Lung (tissue), 12 donors: ENCODE measurements around the gene PDE12. TPM values are rescaled to one million over a fixed set of nuclear protein-coding genes. Genes with fewer than 3 reads are reported as not detected.

Source experiments
- ATAC-seq: fragments of 200-7000 bp; cut with Tn5 transposase; one replicate; pipeline ENCODE4 v1.9.1; 2020; ENCODE audit warnings: moderate number of reproducible peaks; ENCODE audit not compliant: insufficient read depth, low FRiP score
- DNase-seq, 3 donors: peaks; one replicate each; pipeline ENCODE4 v3.0.0-alpha.2; 2013 to 2017
- H3K27ac ChIP-seq, 2 donors: one replicate each; pipeline ENCODE4 v1.5.1; 2013; ENCODE audit warnings: mild to moderate bottlenecking in 2 of 2, moderate library complexity in 2 of 2, control low read depth in 1 of 2, inconsistent platforms in 1 of 2, low read depth in 1 of 2, low read length in 1 of 2
- H3K27me3 ChIP-seq, 3 donors: one replicate each; pipeline ENCODE4 v1.5.1; 2013; ENCODE audit warnings: low read length in 2 of 3; ENCODE audit not compliant: control insufficient read depth in 3 of 3, insufficient read depth in 3 of 3
- H3K36me3 ChIP-seq, 4 donors: one replicate each; pipeline ENCODE4 v1.5.1; 2013; ENCODE audit warnings: low read length in 4 of 4, mild to moderate bottlenecking in 1 of 4, moderate library complexity in 1 of 4; ENCODE audit not compliant: control insufficient read depth in 4 of 4, insufficient read depth in 4 of 4
- H3K4me1 ChIP-seq, 5 donors: one replicate each; pipeline ENCODE4 v1.5.1; 2013; ENCODE audit warnings: low read length in 5 of 5, mild to moderate bottlenecking in 2 of 5, moderate library complexity in 1 of 5; ENCODE audit not compliant: control insufficient read depth in 5 of 5, insufficient read depth in 5 of 5
- H3K4me3 ChIP-seq: one replicate; pipeline ENCODE4 v1.5.1; 2013; ENCODE audit warnings: mild to moderate bottlenecking, control low read depth, moderate library complexity
- H3K9ac ChIP-seq, 2 donors: one replicate each; pipeline ENCODE4 v1.5.1; 2013; ENCODE audit warnings: low read length in 2 of 2, control low read depth in 1 of 2; ENCODE audit not compliant: insufficient read depth in 1 of 2
- H3K9me3 ChIP-seq, 4 donors: one replicate each; pipeline ENCODE4 v1.5.1; 2013; ENCODE audit warnings: low read length in 3 of 4, mild to moderate bottlenecking in 1 of 4, moderate library complexity in 1 of 4; ENCODE audit not compliant: control insufficient read depth in 4 of 4, insufficient read depth in 3 of 4
- CTCF ChIP-seq: IDR thresholded peaks from 2 replicates; pipeline ENCODE4 v1.5.1; 2012; ENCODE audit warnings: mild to moderate bottlenecking; ENCODE audit errors: control extremely low read depth, extremely low read depth
- WGBS, 2 donors: extraction: QIAGEN DNeasy Blood & Tissue Kit; methylation state at CpG; one replicate each; pipeline ENCODE4 v1.1.7; 2013; 5-methylcytosine and 5-hydroxymethylcytosine counted together
- polyA plus RNA-seq, 2 donors: library from polyadenylated mRNA; stranded (reverse); fragments of 200-250 nt; gene quantifications; one replicate each; pipeline ENCODE4 v1.2.1, GENCODE V29; 2013
- total RNA-seq, 2 donors: library from RNA; depleted of rRNA in 1 of 2; stranded (reverse); fragments of >200 nt in 1 of 2; gene quantifications; one replicate each; pipeline ENCODE4 v1.2.1, GENCODE V29; 2014 to 2021
- donor health status: control.
- donor health status: control.
- donor health status: Bipolar disorder and iron deficiency.
- donor health status: healthy.
- donor health status: DM: yes; HTN: yes; CAD: no.

Gene PDE12
- total and polyA plus RNA-seq, 4 donors: 3.9 to 24.5 (median 9.9) TPM

GRCh38 chr3:57575966-57576626 lies 20.0 kb downstream of the PDE12 start:
- Histone ChIP-seq H3K27ac (no peak overlapping the region), H3K36me3 (peaks cover 18 to 34% (median 23%) of the 10 kb centered on the region in 4 donors), H3K27me3 (no peaks in the 10 kb centered on the region), H3K4me1 (peaks cover 2 to 9% (median 6%) of the 10 kb centered on the region in 5 donors), H3K9ac (no peak overlapping the region), H3K4me3 (no peak overlapping the region), H3K9me3 (no peaks in the 10 kb centered on the region)
- no peak for TF ChIP-seq CTCF
- 69 to 74% methylated on average over 3 of the region's 3 CpGs for WGBS, 2 donors
- no peak for ATAC-seq
- DNase-seq: no peak

GRCh38 chr3:57577801-57578200 lies 21.7 kb downstream of the PDE12 start:
- Histone ChIP-seq H3K27ac (no peak overlapping the region), H3K9ac (no peak overlapping the region), H3K9me3 (no peaks in the 10 kb centered on the region), H3K4me3 (no peak overlapping the region), H3K36me3 (peaks cover 19 to 31% (median 25%) of the 10 kb centered on the region in 4 donors), H3K27me3 (no peaks in the 10 kb centered on the region), H3K4me1 (peaks cover 2 to 9% (median 6%) of the 10 kb centered on the region in 5 donors)
- 95 to 96% methylated on average over 9 of the region's 9 CpGs for WGBS, 2 donors
- no peak for ATAC-seq
- TF ChIP-seq CTCF: no peak
- DNase-seq: no peak

- Histone ChIP-seq H3K9ac (no peak overlapping the region), H3K9me3 (no peaks in the 10 kb centered on the region), H3K4me3 (no peak overlapping the region), H3K27ac (no peak overlapping the region), H3K27me3 (no peaks in the 10 kb centered on the region), H3K36me3 (peaks cover 12 to 19% (median 16%) of the 10 kb centered on the region in 4 donors), H3K4me1 (peaks cover 0 to 11% (median 0%) of the 10 kb centered on the region in 5 donors)
- no peak for TF ChIP-seq CTCF
- ATAC-seq: no peak
- DNase-seq: no peak
- 88 to 89% methylated on average over 5 to 7 of the region's 7 CpGs for WGBS, 2 donors
Measured at GRCh38 chr3:57582474-57583168, 26.5 kb downstream of the PDE12 start.
